ENCODE measurements around the gene BCL7A. TPM values are rescaled to one million over a fixed set of nuclear protein-coding genes. Genes with fewer than 3 reads are reported as not detected.
A peak's percentile ranks its signal among the peaks of the same experiment; 100 is the strongest.

The BCL7A gene
- total RNA-seq, 1 experiment from 2014 or later = 14.5 TPM

DNA sequence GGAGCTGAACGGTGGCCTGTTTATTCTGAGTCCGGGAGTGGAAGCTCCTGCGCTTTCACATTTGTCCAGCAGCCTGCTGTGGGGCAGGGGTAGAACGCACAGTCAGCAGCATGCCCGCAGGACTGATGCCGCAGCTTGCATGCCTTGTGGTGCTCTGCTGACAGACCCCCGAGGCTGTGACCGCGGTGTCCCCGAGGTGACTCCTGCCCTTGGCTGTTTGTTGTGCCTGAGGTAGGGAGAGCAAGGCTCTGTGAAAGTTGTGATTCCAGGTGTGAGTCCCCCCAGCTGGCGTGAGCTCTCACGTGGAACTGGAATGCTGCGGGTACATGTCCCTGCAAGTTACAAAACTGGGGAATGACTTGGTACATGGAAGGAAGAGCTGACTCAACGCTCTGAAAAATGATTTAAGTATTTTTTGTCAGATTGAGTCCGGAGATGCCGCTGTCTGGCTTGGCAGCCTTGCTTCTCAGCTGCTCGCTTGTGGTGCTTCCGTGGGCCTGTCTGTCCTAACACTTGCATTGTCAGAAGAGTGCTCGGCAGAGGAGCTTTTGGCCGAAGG is 75.0 kb downstream of the BCL7A start:
- Histone ChIP-seq H3K27me3 (ENCODE audit: control insufficient read depth, insufficient read depth, low read length) (no peaks in the 10 kb centered on the region), H3K9me3 (ENCODE audit: control insufficient read depth, insufficient read depth, low read depth, low read length) (no peaks in the 10 kb centered on the region), H3K4me3 (ENCODE audit: low read depth in 2 of 2, low read length in 2 of 2) (peak overlapping the region; percentile 12 to 40; a peak in 3 of 4 replicates), H3K36me3 (ENCODE audit: control insufficient read depth, insufficient read depth, low read length) (no peaks in the 10 kb centered on the region), H3K4me1 (ENCODE audit: control insufficient read depth, insufficient read depth, low read length) (peaks cover 71% of the 10 kb centered on the region), H3K27ac (ENCODE audit: low read length) (peak overlapping the region; percentile 96)
- in situ Hi-C loops (cut with HindIII; ENCODE audit: low pct_unique_long_range_greater_than_20kb, low sequenced_read_pairs) (no loop called here), intact Hi-C loops (cut with micrococcal nuclease; ENCODE audit: unreplicated experiment) (no loop called here)
- BruUV-seq (replicated peaks) = no TSS peak
- CTCF ChIA-PET = interaction anchor here (0.6 to 1.8 kb wide), 3 partner anchors 12 to 30 kb away, joined by 3 to 8 read pairs (median 5); no protein-coding TSS in a partner anchor
- peak; percentile 34; the same call in 1 of the 2 replicates for TF ChIP-seq TCF7L2 (IDR thresholded peaks at IDR 0.05; ENCODE audit: low read depth, low read length)
- TF ChIP-seq, protein P1, sequence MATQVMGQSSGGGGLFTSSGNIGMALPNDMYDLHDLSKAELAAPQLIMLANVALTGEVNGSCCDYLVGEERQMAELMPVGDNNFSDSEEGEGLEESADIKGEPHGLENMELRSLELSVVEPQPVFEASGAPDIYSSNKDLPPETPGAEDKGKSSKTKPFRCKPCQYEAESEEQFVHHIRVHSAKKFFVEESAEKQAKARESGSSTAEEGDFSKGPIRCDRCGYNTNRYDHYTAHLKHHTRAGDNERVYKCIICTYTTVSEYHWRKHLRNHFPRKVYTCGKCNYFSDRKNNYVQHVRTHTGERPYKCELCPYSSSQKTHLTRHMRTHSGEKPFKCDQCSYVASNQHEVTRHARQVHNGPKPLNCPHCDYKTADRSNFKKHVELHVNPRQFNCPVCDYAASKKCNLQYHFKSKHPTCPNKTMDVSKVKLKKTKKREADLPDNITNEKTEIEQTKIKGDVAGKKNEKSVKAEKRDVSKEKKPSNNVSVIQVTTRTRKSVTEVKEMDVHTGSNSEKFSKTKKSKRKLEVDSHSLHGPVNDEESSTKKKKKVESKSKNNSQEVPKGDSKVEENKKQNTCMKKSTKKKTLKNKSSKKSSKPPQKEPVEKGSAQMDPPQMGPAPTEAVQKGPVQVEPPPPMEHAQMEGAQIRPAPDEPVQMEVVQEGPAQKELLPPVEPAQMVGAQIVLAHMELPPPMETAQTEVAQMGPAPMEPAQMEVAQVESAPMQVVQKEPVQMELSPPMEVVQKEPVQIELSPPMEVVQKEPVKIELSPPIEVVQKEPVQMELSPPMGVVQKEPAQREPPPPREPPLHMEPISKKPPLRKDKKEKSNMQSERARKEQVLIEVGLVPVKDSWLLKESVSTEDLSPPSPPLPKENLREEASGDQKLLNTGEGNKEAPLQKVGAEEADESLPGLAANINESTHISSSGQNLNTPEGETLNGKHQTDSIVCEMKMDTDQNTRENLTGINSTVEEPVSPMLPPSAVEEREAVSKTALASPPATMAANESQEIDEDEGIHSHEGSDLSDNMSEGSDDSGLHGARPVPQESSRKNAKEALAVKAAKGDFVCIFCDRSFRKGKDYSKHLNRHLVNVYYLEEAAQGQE (IDR thresholded peaks at IDR 0.05; ENCODE audit: insufficient read depth in 1 of 2, low read depth in 2 of 2, low read length in 1 of 2) = no peak
- DNase-seq (ENCODE audit: low read depth, low spot score) (no peak), ATAC-seq (peak; percentile 46)
- POLR2A ChIA-PET = interaction anchor here (0.5 to 2.5 kb wide), 6 partner anchors 8 to 28 kb away, joined by 4 to 19 read pairs (median 10); no protein-coding TSS in a partner anchor

DNA sequence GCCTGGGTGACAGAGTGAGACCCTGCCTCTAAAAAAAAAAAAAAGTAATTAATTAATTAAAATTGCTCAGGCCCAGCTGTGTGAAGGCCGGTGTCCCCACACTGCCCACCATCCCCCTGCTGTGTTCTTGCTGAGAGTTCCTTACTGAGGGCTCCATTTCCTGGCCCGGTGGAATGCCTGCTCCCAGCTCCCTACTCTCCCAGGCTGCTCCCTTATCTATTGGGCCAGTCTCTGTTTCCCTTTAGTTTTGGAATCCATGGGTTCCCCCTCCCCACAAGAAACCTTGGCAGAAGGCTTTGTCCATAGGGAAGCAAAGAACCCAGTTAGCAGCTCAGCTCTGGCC is 75.9 kb downstream of the BCL7A start:
- TF ChIP-seq SIN3A (IDR thresholded peaks at IDR 0.05; ENCODE audit: borderline replicate concordance, insufficient read depth, low read depth, low read length) = no peak
- TF ChIP-seq TCF7L2 (IDR thresholded peaks at IDR 0.05; ENCODE audit: low read depth, low read length) = no peak
- TF ChIP-seq, protein P2, sequence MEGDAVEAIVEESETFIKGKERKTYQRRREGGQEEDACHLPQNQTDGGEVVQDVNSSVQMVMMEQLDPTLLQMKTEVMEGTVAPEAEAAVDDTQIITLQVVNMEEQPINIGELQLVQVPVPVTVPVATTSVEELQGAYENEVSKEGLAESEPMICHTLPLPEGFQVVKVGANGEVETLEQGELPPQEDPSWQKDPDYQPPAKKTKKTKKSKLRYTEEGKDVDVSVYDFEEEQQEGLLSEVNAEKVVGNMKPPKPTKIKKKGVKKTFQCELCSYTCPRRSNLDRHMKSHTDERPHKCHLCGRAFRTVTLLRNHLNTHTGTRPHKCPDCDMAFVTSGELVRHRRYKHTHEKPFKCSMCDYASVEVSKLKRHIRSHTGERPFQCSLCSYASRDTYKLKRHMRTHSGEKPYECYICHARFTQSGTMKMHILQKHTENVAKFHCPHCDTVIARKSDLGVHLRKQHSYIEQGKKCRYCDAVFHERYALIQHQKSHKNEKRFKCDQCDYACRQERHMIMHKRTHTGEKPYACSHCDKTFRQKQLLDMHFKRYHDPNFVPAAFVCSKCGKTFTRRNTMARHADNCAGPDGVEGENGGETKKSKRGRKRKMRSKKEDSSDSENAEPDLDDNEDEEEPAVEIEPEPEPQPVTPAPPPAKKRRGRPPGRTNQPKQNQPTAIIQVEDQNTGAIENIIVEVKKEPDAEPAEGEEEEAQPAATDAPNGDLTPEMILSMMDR (IDR thresholded peaks at IDR 0.05) = no peak
- TF ChIP-seq, protein P1 (IDR thresholded peaks at IDR 0.05; ENCODE audit: insufficient read depth in 1 of 2, low read depth in 2 of 2, low read length in 1 of 2) = no peak
- no peak for TF ChIP-seq POLR2AphosphoS5 (IDR thresholded peaks at IDR 0.05; ENCODE audit: low read depth, low read length)
- no peak for DNase-seq (ENCODE audit: low read depth, low spot score)
- ATAC-seq = peak; percentile 57
- H3K9me3 ChIP-seq (ENCODE audit: control insufficient read depth, insufficient read depth, low read depth, low read length) = no peaks in the 10 kb centered on the region
- peak overlapping the region; percentile 96 for H3K27ac ChIP-seq (ENCODE audit: low read length)
- no peaks in the 10 kb centered on the region for H3K27me3 ChIP-seq (ENCODE audit: control insufficient read depth, insufficient read depth, low read length)
- H3K4me1 ChIP-seq (ENCODE audit: control insufficient read depth, insufficient read depth, low read length) = peaks cover 68% of the 10 kb centered on the region
- H3K36me3 ChIP-seq (ENCODE audit: control insufficient read depth, insufficient read depth, low read length) = no peaks in the 10 kb centered on the region
- intact Hi-C loops (cut with micrococcal nuclease; ENCODE audit: unreplicated experiment) (no loop called here), in situ Hi-C loops (cut with HindIII; ENCODE audit: low pct_unique_long_range_greater_than_20kb, low sequenced_read_pairs) (no loop called here)
- ChIA-PET POLR2A (interaction anchor here (0.5 to 2.5 kb wide), 7 partner anchors 9 to 29 kb away, joined by 3 to 14 read pairs (median 7); partner anchors contain the start of gene MLXIP), CTCF (interaction anchor here (0.6 to 0.8 kb wide), 4 partner anchors 10 to 40 kb away, joined by 3 read pairs; no protein-coding TSS in a partner anchor)
- peak overlapping the region in 1 of 2 experiments; percentile 31; a peak in 1 of 4 replicates for H3K4me3 ChIP-seq (ENCODE audit: low read depth in 2 of 2, low read length in 2 of 2)
- BruUV-seq (replicated peaks) = no TSS peak

Data from Panc1 (cell line).